Epithelial cell of esophagus (primary cell): ENCODE data around the gene NCAPD3.

Experiments used
- DNase-seq: peaks from one replicate; pipeline ENCODE4 v3.0.0; 2010; ENCODE audit warnings: low read depth
- H3K4me3 ChIP-seq: 2 replicates; pipeline ENCODE4 v1.5.1; 2011; ENCODE audit warnings: mild to moderate bottlenecking, low read length, control low read depth
- TF ChIP-seq, protein P1 (sequence below): IDR thresholded peaks from 2 replicates; pipeline ENCODE4 v1.5.1; 2011; ENCODE audit warnings: low read depth, mild to moderate bottlenecking, low read length, control low read depth, inconsistent platforms; ENCODE audit not compliant: insufficient read depth; ENCODE audit errors: missing control alignments

NCAPD3 gene

GRCh38 chr11:134145715-134146114, 78.1 kb downstream of the NCAPD3 start:
- H3K4me3 ChIP-seq: no peak overlapping the region
- no peak for DNase-seq
- TF ChIP-seq, protein P1, sequence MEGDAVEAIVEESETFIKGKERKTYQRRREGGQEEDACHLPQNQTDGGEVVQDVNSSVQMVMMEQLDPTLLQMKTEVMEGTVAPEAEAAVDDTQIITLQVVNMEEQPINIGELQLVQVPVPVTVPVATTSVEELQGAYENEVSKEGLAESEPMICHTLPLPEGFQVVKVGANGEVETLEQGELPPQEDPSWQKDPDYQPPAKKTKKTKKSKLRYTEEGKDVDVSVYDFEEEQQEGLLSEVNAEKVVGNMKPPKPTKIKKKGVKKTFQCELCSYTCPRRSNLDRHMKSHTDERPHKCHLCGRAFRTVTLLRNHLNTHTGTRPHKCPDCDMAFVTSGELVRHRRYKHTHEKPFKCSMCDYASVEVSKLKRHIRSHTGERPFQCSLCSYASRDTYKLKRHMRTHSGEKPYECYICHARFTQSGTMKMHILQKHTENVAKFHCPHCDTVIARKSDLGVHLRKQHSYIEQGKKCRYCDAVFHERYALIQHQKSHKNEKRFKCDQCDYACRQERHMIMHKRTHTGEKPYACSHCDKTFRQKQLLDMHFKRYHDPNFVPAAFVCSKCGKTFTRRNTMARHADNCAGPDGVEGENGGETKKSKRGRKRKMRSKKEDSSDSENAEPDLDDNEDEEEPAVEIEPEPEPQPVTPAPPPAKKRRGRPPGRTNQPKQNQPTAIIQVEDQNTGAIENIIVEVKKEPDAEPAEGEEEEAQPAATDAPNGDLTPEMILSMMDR: no peak

DNA sequence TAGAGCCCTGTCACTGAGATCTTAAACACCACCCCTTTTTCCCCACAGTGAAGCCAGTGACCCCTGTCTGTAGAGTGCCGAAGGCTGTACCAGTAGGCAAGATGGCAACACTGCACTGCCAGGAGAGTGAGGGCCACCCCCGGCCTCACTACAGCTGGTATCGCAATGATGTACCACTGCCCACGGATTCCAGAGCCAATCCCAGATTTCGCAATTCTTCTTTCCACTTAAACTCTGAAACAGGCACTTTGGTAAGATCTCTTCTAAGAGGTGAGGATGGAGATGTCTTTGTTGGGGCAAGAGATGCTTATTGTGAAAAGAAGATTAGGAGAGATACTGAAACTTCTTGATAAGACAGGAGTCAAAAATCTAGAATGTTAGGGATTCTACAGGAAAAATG, 79.0 kb downstream of the NCAPD3 start:
- H3K4me3 ChIP-seq: no peak overlapping the region
- TF ChIP-seq, protein P1: no peak
- no peak for DNase-seq

GRCh38 chr11:134143801-134144200, 80.0 kb downstream of the NCAPD3 start:
- no peak for DNase-seq
- no peak overlapping the region for H3K4me3 ChIP-seq
- TF ChIP-seq, protein P1: no peak

GRCh38 chr11:134142536-134142935, 81.2 kb downstream of the NCAPD3 start:
- TF ChIP-seq, protein P1: no peak
- no peak overlapping the region for H3K4me3 ChIP-seq
- DNase-seq: no peak

- no peak for DNase-seq
- H3K4me3 ChIP-seq: no peak overlapping the region
- TF ChIP-seq, protein P1: no peak
These were observed 82.7 kb downstream of the NCAPD3 start for GRCh38 chr11:134140961-134141490.

DNA sequence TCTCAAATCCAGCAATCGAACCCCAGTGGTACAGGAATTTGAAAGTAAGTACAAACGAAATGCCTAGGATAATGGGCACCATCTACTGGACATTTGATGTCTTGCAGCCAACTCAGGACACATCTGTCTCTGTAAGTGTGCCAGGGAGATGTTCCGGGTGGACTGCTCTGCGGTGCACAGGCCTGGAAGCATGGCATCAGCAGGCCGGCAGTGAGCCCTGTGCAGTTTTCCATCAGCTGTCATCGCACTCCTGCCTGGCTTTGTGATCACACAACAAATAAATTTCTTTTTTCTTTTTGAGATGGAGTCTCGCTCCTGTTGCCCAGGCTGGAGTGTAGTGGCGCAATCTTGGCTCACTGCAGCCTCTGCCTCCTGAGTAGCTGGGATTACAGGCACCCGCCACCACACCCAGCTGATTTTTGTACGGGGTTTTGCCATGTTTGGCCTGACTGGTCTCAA, 83.9 kb downstream of the NCAPD3 start:
- DNase-seq: peak; percentile 73
- no peak overlapping the region for H3K4me3 ChIP-seq
- TF ChIP-seq, protein P1: peak; percentile 92

DNA sequence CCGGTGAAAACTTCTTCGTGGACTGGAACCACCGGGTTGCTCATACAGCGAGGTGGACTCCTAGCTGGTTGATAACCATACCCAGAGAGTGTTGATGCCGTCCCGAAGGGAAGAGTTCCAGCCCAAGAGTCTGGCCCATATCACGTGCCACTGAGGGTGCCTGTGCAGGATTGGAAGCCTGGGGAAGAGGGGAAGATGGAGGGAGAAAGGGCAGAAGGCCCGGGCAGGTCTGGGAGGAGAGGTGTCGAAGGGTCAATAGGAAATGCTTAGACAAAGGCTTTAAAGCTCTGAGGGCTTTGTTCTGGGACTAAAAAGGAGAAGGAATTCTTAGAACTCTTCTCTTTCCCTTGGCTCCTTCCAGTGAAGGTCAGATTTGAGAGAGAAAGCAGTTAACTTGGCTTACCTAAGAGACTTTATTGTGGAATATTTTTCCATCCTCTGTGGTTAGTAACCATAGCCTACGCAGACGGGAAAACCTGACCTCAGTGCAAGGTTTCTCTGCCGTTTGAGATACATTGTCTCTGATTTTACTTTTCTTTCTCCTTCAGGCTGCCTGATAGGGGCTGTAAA, 84.4 kb downstream of the NCAPD3 start:
- no peak for DNase-seq
- TF ChIP-seq, protein P1: no peak
- no peak overlapping the region for H3K4me3 ChIP-seq
